Gastroesophageal sphincter (tissue), 4 donors: Measurements from ENCODE around the gene RDH8. TPM values are rescaled to one million over a fixed set of nuclear protein-coding genes. Genes with fewer than 3 reads are reported as not detected.

Source experiments
- ATAC-seq: fragments of 150-250 bp; one replicate; pipeline ENCODE4 v1.9.1; 2016; ENCODE audit warnings: mild to moderate bottlenecking, moderate library complexity
- H3K27ac ChIP-seq, 4 donors: fragments of 200-600 bp; sonication (generic) in 3 of 4; 1 replicate in 3 of 4; 2 replicates in 1 of 4; pipeline ENCODE4 v1.5.1; 2016 to 2019
- H3K27me3 ChIP-seq: fragments of 200-600 bp; sonication (generic); one replicate; pipeline ENCODE4 v1.5.1; 2019
- H3K36me3 ChIP-seq, 2 donors: fragments of 200-600 bp; sonication (generic); one replicate each; pipeline ENCODE4 v1.5.1; 2019; ENCODE audit warnings: control low read depth in 1 of 2
- H3K4me1 ChIP-seq, 3 donors: fragments of 200-600 bp; sonication (generic); 1 replicate in 2 of 3; 2 replicates in 1 of 3; pipeline ENCODE4 v1.5.1; 2016 to 2019; ENCODE audit warnings: control low read depth in 2 of 3
- H3K4me3 ChIP-seq, 2 donors: fragments of 200-600 bp; sonication (generic); one replicate each; pipeline ENCODE4 v1.5.1; 2019; ENCODE audit warnings: mild to moderate bottlenecking in 1 of 2, moderate library complexity in 1 of 2
- H3K9me3 ChIP-seq, 3 donors: fragments of 200-600 bp; sonication (generic); one replicate each; pipeline ENCODE4 v1.5.1; 2017 to 2019; ENCODE audit warnings: control low read depth in 2 of 3
- CTCF ChIP-seq, 4 experiments: fragments of 200-600 bp in 2 of 4; fragments of 450-650 bp in 2 of 4; sonication (generic) in 1 of 4; IDR thresholded peaks; one replicate each; pipeline ENCODE4 v1.5.1; 2017 to 2019; ENCODE audit warnings: antibody characterized with exemption in 4 of 4, mild to moderate bottlenecking in 2 of 4, moderate library complexity in 2 of 4
- EP300 ChIP-seq: sonication (generic); formaldehyde crosslinking; IDR thresholded peaks from one replicate; pipeline ENCODE4 v1.6.1; 2017; ENCODE audit warnings: antibody characterized with exemption, mild to moderate bottlenecking
- POLR2A ChIP-seq, 2 donors: fragments of 450-650 bp; IDR thresholded peaks; one replicate each; pipeline ENCODE4 v1.6.1; 2017; ENCODE audit warnings: antibody characterized with exemption in 2 of 2, mild to moderate bottlenecking in 2 of 2, moderate library complexity in 1 of 2
- POLR2AphosphoS5 ChIP-seq: sonication (generic); formaldehyde crosslinking; IDR thresholded peaks from one replicate; pipeline ENCODE4 v1.6.1; 2017; ENCODE audit warnings: antibody characterized with exemption
- WGBS, 2 donors: methylation state at CpG; one replicate each; pipeline ENCODE4 v1.1.5; 2018; ENCODE audit warnings: low coverage in 1 of 2; 5-methylcytosine and 5-hydroxymethylcytosine counted together
- total RNA-seq, 4 donors: library from RNA; depleted of rRNA; stranded (reverse); fragments of >200 nt; gene quantifications; one replicate each; pipeline ENCODE4 v1.1.0, GENCODE V29; 2016

Gene RDH8
- total RNA-seq, 4 donors from 2014 or later, result not detected

DNA sequence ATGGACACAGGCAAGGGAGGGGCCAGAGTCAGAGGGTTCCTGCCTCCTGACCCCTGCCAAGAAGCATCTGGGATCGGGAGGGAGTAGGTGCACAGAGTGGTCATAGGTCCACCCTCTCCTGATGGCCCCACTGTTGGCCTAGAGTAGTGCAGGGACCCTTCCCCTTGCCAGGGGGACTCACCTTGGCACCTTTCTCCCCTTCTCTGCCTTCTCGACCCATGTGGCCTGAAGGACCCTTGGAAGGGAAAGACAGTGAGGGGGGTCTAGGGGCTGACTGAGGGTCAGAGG is 43.7 kb upstream of the RDH8 start:
- no peak for ATAC-seq
- Histone ChIP-seq H3K4me3 (no peak overlapping the region), H3K4me1 (no peaks in the 10 kb centered on the region), H3K36me3 (peaks cover 0 to 65% of the 10 kb centered on the region in 2 donors), H3K27ac (no peak overlapping the region), H3K9me3 (no peaks in the 10 kb centered on the region), H3K27me3 (peaks cover 63% of the 10 kb centered on the region)
- WGBS, 2 donors, result no CpG with 5 or more reads among the region's 2 CpGs
- TF ChIP-seq CTCF (IDR thresholded peaks at IDR 0.05) (no peak), POLR2A (IDR thresholded peaks at IDR 0.05) (no peak), EP300 (no peak), POLR2AphosphoS5 (no peak)

DNA sequence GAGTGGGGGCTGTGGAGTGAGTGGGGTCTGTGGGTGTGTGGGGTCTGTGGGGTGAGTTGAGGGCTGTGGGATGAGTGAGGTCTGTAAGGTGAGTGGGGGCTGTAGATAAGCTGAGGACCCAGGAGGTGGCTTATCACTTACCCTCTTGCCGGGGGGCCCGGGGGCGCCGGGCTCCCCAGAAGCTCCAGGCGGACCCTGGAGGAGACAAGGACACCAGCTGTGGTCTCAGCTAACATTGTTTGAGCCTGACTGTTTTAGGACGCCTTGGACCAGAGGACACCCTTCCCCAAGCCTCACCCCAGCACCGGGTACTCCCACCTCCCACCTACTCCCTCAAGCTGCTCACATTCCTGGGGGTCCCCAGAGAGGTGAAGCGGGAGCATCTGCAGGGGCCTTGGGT is 42.8 kb upstream of the RDH8 start:
- whole genome bisulfite sequencing, 2 donors, result 40 to 63% methylated on average over 1 to 3 of the region's 8 CpGs
- Histone ChIP-seq H3K36me3 (peaks cover 0 to 72% of the 10 kb centered on the region in 2 donors), H3K4me3 (no peak overlapping the region), H3K27ac (no peak overlapping the region), H3K9me3 (no peaks in the 10 kb centered on the region), H3K27me3 (peaks cover 55% of the 10 kb centered on the region), H3K4me1 (no peaks in the 10 kb centered on the region)
- no peak for ATAC-seq
- TF ChIP-seq CTCF (IDR thresholded peaks at IDR 0.05), result no peak
- no peak for TF ChIP-seq POLR2AphosphoS5
- no peak for TF ChIP-seq POLR2A (IDR thresholded peaks at IDR 0.05)
- TF ChIP-seq EP300, result no peak

DNA sequence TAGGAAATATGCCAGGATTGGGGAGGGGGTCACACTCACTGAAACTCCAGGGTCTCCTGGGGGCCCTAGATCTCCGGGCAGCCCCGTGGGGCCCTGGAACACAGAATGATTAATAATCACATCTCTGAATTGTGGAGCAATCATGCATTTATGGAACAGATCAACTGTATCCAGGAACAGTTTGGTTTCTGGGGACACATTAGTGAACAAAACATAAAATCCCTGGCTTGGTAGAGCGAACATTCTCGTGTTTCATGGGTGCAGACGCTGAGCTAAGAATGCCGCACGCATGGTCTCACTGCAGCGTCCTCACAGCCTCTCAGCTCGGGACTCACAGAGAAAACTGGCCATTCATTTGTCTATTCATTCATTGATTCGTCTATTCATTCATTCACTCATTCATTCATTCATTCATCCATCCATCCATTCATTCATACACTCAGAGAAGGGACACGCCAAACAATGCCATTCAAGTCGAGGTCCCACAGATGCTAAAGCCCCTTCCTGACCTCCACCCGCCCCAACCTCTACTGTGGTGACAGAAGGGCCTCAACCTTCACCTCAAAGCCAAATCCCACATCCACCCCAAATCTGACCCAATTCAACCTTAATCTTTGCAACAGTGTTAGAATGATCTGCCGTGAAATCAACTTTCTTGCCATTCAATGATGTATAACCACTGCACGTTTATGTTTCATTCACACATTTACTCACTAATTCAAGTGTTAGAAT is 42.0 kb upstream of the RDH8 start:
- Histone ChIP-seq H3K9me3 (no peaks in the 10 kb centered on the region), H3K4me1 (no peaks in the 10 kb centered on the region), H3K27ac (no peak overlapping the region), H3K4me3 (no peak overlapping the region), H3K27me3 (peaks cover 46% of the 10 kb centered on the region), H3K36me3 (peaks cover 0 to 74% of the 10 kb centered on the region in 2 donors)
- WGBS, 2 donors, result 59 to 64% methylated on average over 11 to 13 of the region's 15 CpGs
- no peak for ATAC-seq
- no peak for TF ChIP-seq CTCF (IDR thresholded peaks at IDR 0.05)
- no peak for TF ChIP-seq POLR2AphosphoS5
- TF ChIP-seq EP300, result no peak
- TF ChIP-seq POLR2A (IDR thresholded peaks at IDR 0.05), result no peak

- WGBS, 2 donors, result 81 to 87% methylated on average over 5 to 6 of the region's 6 CpGs
- H3K36me3 ChIP-seq, result peaks cover 0 to 78% of the 10 kb centered on the region in 2 donors
- H3K27ac ChIP-seq, result no peak overlapping the region
- TF ChIP-seq CTCF (IDR thresholded peaks at IDR 0.05) (no peak), EP300 (no peak), POLR2A (IDR thresholded peaks at IDR 0.05) (no peak), POLR2AphosphoS5 (no peak)
- H3K9me3 ChIP-seq, result no peaks in the 10 kb centered on the region
- no peaks in the 10 kb centered on the region for H3K4me1 ChIP-seq
- no peak overlapping the region for H3K4me3 ChIP-seq
- no peak for ATAC-seq
- peaks cover 44% of the 10 kb centered on the region for H3K27me3 ChIP-seq
Observed at GRCh38 chr19:9972103-9972502, 41.2 kb upstream of the RDH8 start.
